HEK293 (cell line): Measurements from ENCODE around the gene CASKIN1.

Source experiments
- CTCF ChIA-PET: fragments of 350-600 bp; formaldehyde crosslinking; extraction: SDS; loops from one replicate; lab custom pipeline; 2021; ENCODE audit warnings: antibody characterized with exemption; lab: Yijun Ruan, JAX
- POLR2A ChIA-PET: fragments of 300-600 bp; formaldehyde crosslinking; extraction: SDS; loops from one replicate; lab custom pipeline; 2020; ENCODE audit warnings: antibody characterized with exemption, inconsistent platforms; lab: Yijun Ruan, JAX
- H3K27ac ChIP-seq: fragments of 200-500 bp; sonication (Bioruptor generic); 2 replicates; pipeline ENCODE4 v1.5.1; 2014; ENCODE audit warnings: low read depth, low read length, control low read depth, inconsistent platforms; ENCODE audit errors: extremely low read depth
- H3K36me3 ChIP-seq, 2 experiments: fragments of 200-500 bp in 1 of 2; sonication (Bioruptor generic) in 1 of 2; 1 replicate in 1 of 2; 2 replicates in 1 of 2; pipeline ENCODE4 v1.5.1; 2014 to 2017; ENCODE audit warnings: inconsistent platforms in 2 of 2, low read length in 2 of 2; ENCODE audit not compliant: control insufficient read depth in 2 of 2, insufficient read depth in 1 of 2
- H3K4me1 ChIP-seq: fragments of 200-500 bp; sonication (Bioruptor generic); 2 replicates; pipeline ENCODE4 v1.5.1; 2014; ENCODE audit warnings: mild to moderate bottlenecking, low read length, inconsistent platforms; ENCODE audit not compliant: control insufficient read depth, insufficient read depth
- H3K4me3 ChIP-seq: 2 replicates; pipeline ENCODE4 v1.5.1; 2011; ENCODE audit warnings: low read depth, mild to moderate bottlenecking, control low read depth, low read length, moderate library complexity
- H3K9me3 ChIP-seq: fragments of 200-500 bp; sonication (Bioruptor generic); 2 replicates; pipeline ENCODE4 v1.5.1; 2014; ENCODE audit warnings: low read depth, low read length, inconsistent platforms; ENCODE audit not compliant: control insufficient read depth, insufficient read depth
- BCL11B ChIP-seq: fragments of 450-650 bp; formaldehyde crosslinking; IDR thresholded peaks from 2 replicates; pipeline ENCODE4 v1.5.1; 2016; ENCODE audit warnings: low read depth, missing biosample characterization, missing genetic modification characterization
- GLIS2 ChIP-seq: fragments of 450-650 bp; formaldehyde crosslinking; IDR thresholded peaks from 2 replicates; pipeline ENCODE4 v1.5.1; 2016; ENCODE audit warnings: missing biosample characterization, missing genetic modification characterization
- KLF8 ChIP-seq: fragments of 450-650 bp; formaldehyde crosslinking; IDR thresholded peaks from 2 replicates; pipeline ENCODE4 v1.5.1; 2016; ENCODE audit warnings: missing biosample characterization, missing genetic modification characterization
- OVOL3 ChIP-seq: fragments of 450-650 bp; formaldehyde crosslinking; IDR thresholded peaks from 2 replicates; pipeline ENCODE4 v1.5.1; 2016; ENCODE audit warnings: missing biosample characterization, missing genetic modification characterization
- SALL2 ChIP-seq: fragments of 450-650 bp; formaldehyde crosslinking; IDR thresholded peaks from 2 replicates; pipeline ENCODE4 v1.5.0; 2017; ENCODE audit warnings: missing biosample characterization, mild to moderate bottlenecking, missing genetic modification characterization, borderline replicate concordance
- SP2 ChIP-seq: fragments of 450-650 bp; formaldehyde crosslinking; IDR thresholded peaks from 2 replicates; pipeline ENCODE4 v1.5.1; 2016; ENCODE audit warnings: missing biosample characterization, missing genetic modification characterization
- ZBTB21 ChIP-seq: fragments of 450-650 bp; formaldehyde crosslinking; IDR thresholded peaks from 2 replicates; pipeline ENCODE4 v1.5.1; 2017; ENCODE audit warnings: missing biosample characterization, missing genetic modification characterization
- ZFHX2 ChIP-seq: fragments of 450-650 bp; formaldehyde crosslinking; conservative IDR thresholded peaks from 2 replicates; pipeline ENCODE4 v1.5.1; 2016; ENCODE audit warnings: missing biosample characterization, missing genetic modification characterization
- ZNF132 ChIP-seq: fragments of 450-650 bp; formaldehyde crosslinking; IDR thresholded peaks from 2 replicates; pipeline ENCODE4 v1.5.1; 2017; ENCODE audit warnings: missing biosample characterization, missing genetic modification characterization, borderline replicate concordance
- ZNF2 ChIP-seq: fragments of 450-650 bp; formaldehyde crosslinking; IDR thresholded peaks from 2 replicates; pipeline ENCODE4 v1.5.1; 2016; ENCODE audit warnings: missing biosample characterization, missing genetic modification characterization
- ZNF202 ChIP-seq: fragments of 450-650 bp; formaldehyde crosslinking; IDR thresholded peaks from 2 replicates; pipeline ENCODE4 v1.5.1; 2016; ENCODE audit warnings: missing biosample characterization, missing genetic modification characterization, borderline replicate concordance
- ZNF350 ChIP-seq: fragments of 450-650 bp; formaldehyde crosslinking; IDR thresholded peaks from 2 replicates; pipeline ENCODE4 v1.5.0; 2017; ENCODE audit warnings: missing biosample characterization, mild to moderate bottlenecking, missing genetic modification characterization
- ZNF366 ChIP-seq: fragments of 450-650 bp; formaldehyde crosslinking; conservative IDR thresholded peaks from 2 replicates; pipeline ENCODE4 v1.5.1; 2016; ENCODE audit warnings: missing biosample characterization, missing genetic modification characterization
- ZNF501 ChIP-seq: fragments of 450-650 bp; formaldehyde crosslinking; IDR thresholded peaks from 2 replicates; pipeline ENCODE4 v1.5.1; 2016; ENCODE audit warnings: missing biosample characterization, missing genetic modification characterization
- ZNF660 ChIP-seq: fragments of 450-650 bp; IDR thresholded peaks from 2 replicates; pipeline ENCODE4 v1.5.1; 2018; ENCODE audit warnings: missing biosample characterization, mild to moderate bottlenecking, missing genetic modification characterization
- ZNF777 ChIP-seq: fragments of 450-650 bp; formaldehyde crosslinking; IDR thresholded peaks from 2 replicates; pipeline ENCODE4 v1.5.1; 2017; ENCODE audit warnings: missing biosample characterization, missing genetic modification characterization, borderline replicate concordance
- ZNF785 ChIP-seq: fragments of 450-650 bp; formaldehyde crosslinking; IDR thresholded peaks from 2 replicates; pipeline ENCODE4 v1.5.1; 2016; ENCODE audit warnings: missing biosample characterization, missing genetic modification characterization
- ZSCAN16 ChIP-seq: fragments of 450-650 bp; formaldehyde crosslinking; IDR thresholded peaks from 2 replicates; pipeline ENCODE4 v1.5.1; 2016; ENCODE audit warnings: missing biosample characterization, missing genetic modification characterization
- TF ChIP-seq, protein P1 (sequence below): fragments of 450-650 bp; formaldehyde crosslinking; IDR thresholded peaks from 2 replicates; pipeline ENCODE4; 2016; ENCODE audit warnings: missing biosample characterization, missing genetic modification characterization
- TF ChIP-seq, protein P2 (sequence below): fragments of 450-650 bp; formaldehyde crosslinking; IDR thresholded peaks from 2 replicates; pipeline ENCODE4 v1.5.1; 2016; ENCODE audit warnings: missing biosample characterization, missing genetic modification characterization
- TF ChIP-seq, protein P3 (sequence below): fragments of 450-650 bp; formaldehyde crosslinking; IDR thresholded peaks from 2 replicates; pipeline ENCODE4 v1.5.1; 2016; ENCODE audit warnings: missing biosample characterization, missing genetic modification characterization
- TF ChIP-seq, protein P4 (sequence below): fragments of 450-650 bp; formaldehyde crosslinking; IDR thresholded peaks from 2 replicates; pipeline ENCODE4 v1.5.1; 2017; ENCODE audit warnings: missing biosample characterization, missing genetic modification characterization

The CASKIN1 gene

DNA sequence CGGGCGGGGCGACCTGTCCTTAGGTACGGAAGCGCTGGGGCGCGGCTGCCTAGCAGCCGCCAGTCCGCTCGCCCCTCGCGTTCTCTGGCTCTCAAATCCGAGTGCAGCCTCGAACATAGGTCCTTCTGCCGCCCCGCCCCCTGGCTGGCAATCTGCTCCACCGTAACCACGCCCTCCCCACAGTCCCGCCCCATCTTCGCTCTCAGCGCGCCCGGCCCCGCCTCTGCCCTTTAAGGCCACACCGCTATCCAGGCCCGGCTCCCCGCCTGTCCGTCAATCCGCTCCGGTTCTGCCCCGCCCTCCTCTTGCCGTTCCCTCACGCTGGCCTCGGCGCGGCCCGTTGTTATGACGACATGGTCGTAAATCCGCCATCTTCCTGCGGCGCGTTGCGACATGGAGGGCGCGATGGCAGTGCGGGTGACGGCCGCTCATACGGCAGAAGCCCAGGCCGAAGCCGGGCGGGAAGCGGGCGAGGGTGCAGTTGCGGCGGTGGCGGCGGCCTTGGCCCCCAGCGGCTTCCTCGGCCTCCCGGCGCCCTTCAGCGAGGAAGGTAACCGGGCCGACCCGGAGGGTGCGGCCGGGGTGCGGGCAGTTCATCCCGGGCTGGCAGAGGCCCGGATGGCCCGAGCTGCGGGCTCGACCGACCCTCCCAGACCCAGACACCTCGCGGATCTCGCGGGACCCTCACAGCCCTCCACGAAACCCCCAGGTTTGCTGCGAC, 27.0 kb upstream of the CASKIN1 start, which contains the start of gene E4F1 (continued):
- TF ChIP-seq BCL11B (tag by site-specific recombination) (peak; percentile 41), SALL2 (tag by site-specific recombination) (no peak), ZSCAN16 (tag by site-specific recombination) (0 out of 2 replicates have a peak, but pooled peaks have one; percentile 40), ZNF785 (no peak), GLIS2 (tag by site-specific recombination) (peak; percentile 72; the same call in 1 of the 2 replicates), ZBTB21 (tag by site-specific recombination) (peak; percentile 83; the same call in 1 of the 2 replicates), ZNF501 (tag by site-specific recombination) (peak; percentile 81; the same call in 1 of the 2 replicates), ZNF350 (tag by site-specific recombination) (no peak), KLF8 (tag by site-specific recombination) (peak; percentile 87), ZNF132 (tag by site-specific recombination) (no peak), ZNF2 (tag by site-specific recombination) (peak; percentile 61), ZNF660 (tag by site-specific recombination) (peak; percentile 64)
- TF ChIP-seq, protein P1, sequence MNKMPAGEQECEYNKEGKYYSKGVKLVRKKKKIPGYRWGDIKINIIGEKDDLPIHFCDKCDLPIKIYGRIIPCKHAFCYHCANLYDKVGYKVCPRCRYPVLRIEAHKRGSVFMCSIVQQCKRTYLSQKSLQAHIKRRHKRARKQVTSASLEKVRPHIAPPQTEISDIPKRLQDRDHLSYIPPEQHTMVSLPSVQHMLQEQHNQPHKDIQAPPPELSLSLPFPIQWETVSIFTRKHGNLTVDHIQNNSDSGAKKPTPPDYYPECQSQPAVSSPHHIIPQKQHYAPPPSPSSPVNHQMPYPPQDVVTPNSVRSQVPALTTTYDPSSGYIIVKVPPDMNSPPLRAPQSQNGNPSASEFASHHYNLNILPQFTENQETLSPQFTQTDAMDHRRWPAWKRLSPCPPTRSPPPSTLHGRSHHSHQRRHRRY (tag by site-specific recombination): no peak
- TF ChIP-seq, protein P2, sequence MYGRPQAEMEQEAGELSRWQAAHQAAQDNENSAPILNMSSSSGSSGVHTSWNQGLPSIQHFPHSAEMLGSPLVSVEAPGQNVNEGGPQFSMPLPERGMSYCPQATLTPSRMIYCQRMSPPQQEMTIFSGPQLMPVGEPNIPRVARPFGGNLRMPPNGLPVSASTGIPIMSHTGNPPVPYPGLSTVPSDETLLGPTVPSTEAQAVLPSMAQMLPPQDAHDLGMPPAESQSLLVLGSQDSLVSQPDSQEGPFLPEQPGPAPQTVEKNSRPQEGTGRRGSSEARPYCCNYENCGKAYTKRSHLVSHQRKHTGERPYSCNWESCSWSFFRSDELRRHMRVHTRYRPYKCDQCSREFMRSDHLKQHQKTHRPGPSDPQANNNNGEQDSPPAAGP: peak; percentile 72
- TF ChIP-seq, all 188 proteins: peak for 58

DNA sequence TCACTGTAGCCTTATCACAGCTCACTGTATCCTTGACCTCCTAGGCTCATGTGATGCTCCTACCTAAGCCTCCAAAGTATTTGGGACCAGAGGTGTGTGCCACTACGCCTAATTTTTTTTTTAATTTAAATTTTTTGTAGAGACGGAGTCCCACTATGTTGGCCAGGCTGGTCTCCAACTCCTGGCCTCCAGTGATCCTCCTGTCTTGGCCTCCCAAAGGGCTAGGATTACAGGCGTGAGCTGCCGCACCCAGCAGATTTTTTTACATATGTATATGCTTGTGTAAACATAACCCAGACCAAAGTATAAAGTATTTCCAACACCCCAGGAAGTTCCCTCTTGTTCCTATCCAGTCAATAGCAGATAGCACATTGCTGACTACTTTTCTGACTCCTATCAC, 19.9 kb upstream of the CASKIN1 start:
- peaks cover 0 to 21% of the 10 kb centered on the region in 2 experiments; a peak in 1 of 3 replicates for H3K36me3 ChIP-seq
- H3K4me1 ChIP-seq: 0 out of 2 replicates have a peak, but pooled peaks cover 2% of the 10 kb centered on the region
- TF ChIP-seq, protein P3, sequence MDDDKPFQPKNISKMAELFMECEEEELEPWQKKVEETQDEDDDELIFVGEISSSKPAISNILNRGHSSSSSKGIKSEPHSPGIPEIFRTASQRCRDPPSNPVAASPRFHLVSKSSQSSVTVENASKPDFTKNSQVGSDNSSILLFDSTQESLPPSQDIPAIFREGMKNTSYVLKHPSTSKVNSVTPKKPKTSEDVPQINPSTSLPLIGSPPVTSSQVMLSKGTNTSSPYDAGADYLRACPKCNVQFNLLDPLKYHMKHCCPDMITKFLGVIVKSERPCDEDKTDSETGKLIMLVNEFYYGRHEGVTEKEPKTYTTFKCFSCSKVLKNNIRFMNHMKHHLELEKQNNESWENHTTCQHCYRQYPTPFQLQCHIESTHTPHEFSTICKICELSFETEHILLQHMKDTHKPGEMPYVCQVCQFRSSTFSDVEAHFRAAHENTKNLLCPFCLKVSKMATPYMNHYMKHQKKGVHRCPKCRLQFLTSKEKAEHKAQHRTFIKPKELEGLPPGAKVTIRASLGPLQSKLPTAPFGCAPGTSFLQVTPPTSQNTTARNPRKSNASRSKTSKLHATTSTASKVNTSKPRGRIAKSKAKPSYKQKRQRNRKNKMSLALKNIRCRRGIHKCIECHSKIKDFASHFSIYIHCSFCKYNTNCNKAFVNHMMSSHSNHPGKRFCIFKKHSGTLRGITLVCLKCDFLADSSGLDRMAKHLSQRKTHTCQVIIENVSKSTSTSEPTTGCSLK (tag by site-specific recombination): no peak
- TF ChIP-seq ZNF202 (no peak), SP2 (tag by site-specific recombination) (no peak), ZNF366 (tag by site-specific recombination) (no peak), OVOL3 (no peak), ZNF777 (no peak), ZFHX2 (tag by site-specific recombination) (no peak)
- TF ChIP-seq, protein P4, sequence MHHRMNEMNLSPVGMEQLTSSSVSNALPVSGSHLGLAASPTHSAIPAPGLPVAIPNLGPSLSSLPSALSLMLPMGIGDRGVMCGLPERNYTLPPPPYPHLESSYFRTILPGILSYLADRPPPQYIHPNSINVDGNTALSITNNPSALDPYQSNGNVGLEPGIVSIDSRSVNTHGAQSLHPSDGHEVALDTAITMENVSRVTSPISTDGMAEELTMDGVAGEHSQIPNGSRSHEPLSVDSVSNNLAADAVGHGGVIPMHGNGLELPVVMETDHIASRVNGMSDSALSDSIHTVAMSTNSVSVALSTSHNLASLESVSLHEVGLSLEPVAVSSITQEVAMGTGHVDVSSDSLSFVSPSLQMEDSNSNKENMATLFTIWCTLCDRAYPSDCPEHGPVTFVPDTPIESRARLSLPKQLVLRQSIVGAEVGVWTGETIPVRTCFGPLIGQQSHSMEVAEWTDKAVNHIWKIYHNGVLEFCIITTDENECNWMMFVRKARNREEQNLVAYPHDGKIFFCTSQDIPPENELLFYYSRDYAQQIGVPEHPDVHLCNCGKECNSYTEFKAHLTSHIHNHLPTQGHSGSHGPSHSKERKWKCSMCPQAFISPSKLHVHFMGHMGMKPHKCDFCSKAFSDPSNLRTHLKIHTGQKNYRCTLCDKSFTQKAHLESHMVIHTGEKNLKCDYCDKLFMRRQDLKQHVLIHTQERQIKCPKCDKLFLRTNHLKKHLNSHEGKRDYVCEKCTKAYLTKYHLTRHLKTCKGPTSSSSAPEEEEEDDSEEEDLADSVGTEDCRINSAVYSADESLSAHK (tag by site-specific recombination): no peak
- ChIA-PET CTCF (interaction anchor here (0.7 kb wide), 1 partner anchor 303 kb away, joined by 3 read pairs; no protein-coding TSS in a partner anchor), POLR2A (no interaction called here)
- no peak overlapping the region for H3K4me3 ChIP-seq
- no peaks in the 10 kb centered on the region for H3K9me3 ChIP-seq
- H3K27ac ChIP-seq: no peak overlapping the region
